Activated CD4-positive, CD25-positive, alpha-beta regulatory T cell treated with anti-CD3 and anti-CD28 coated beads, Interleukin-2, amount 50 U/mL, for 16 hours (primary cell): ENCODE measurements around the gene CRYL1.

Experiments used
- DNase-seq: peaks from one replicate; pipeline ENCODE4 v3.0.0-alpha.2; 2020; ENCODE audit warnings: low read depth, low spot score

CRYL1 gene

GRCh38 chr13:20528452-20528851, 2.8 kb upstream of the CRYL1 start:
- no peak for DNase-seq

- DNase-seq: no peak
Observed at GRCh38 chr13:20526664-20527063, 1.0 kb upstream of the CRYL1 start.

- DNase-seq: no peak
Observed at GRCh38 chr13:20525144-20525600, 485 bp downstream of the CRYL1 start.

GRCh38 chr13:20521364-20522115, 4.1 kb downstream of the CRYL1 start:
- DNase-seq: no peak

GRCh38 chr13:20519875-20520274, 5.8 kb downstream of the CRYL1 start:
- no peak for DNase-seq

GRCh38 chr13:20518660-20519100, 7.0 kb downstream of the CRYL1 start:
- DNase-seq: no peak

- no peak for DNase-seq
Observed at GRCh38 chr13:20514866-20515265, 10.8 kb downstream of the CRYL1 start.

GRCh38 chr13:20513466-20513995, 12.1 kb downstream of the CRYL1 start:
- DNase-seq: no peak

GRCh38 chr13:20512042-20512683, 13.5 kb downstream of the CRYL1 start:
- no peak for DNase-seq

- DNase-seq: no peak
Observed at GRCh38 chr13:20506696-20507095, 19.0 kb downstream of the CRYL1 start.

GRCh38 chr13:20505405-20506366, 20.0 kb downstream of the CRYL1 start:
- DNase-seq: no peak

GRCh38 chr13:20503088-20504083, 22.3 kb downstream of the CRYL1 start:
- DNase-seq: no peak

- no peak for DNase-seq
Observed at GRCh38 chr13:20501592-20501991, 24.1 kb downstream of the CRYL1 start.

- DNase-seq: no peak
Observed at GRCh38 chr13:20501120-20501519, 24.5 kb downstream of the CRYL1 start.

- no peak for DNase-seq
Observed at GRCh38 chr13:20499986-20500385, 25.7 kb downstream of the CRYL1 start.

- DNase-seq: no peak
Observed at GRCh38 chr13:20498659-20499058, 27.0 kb downstream of the CRYL1 start.

GRCh38 chr13:20498129-20498528, 27.5 kb downstream of the CRYL1 start:
- no peak for DNase-seq

- no peak for DNase-seq
Observed at GRCh38 chr13:20497006-20497775, 28.5 kb downstream of the CRYL1 start.
